CD14-positive monocyte (primary cell): Measurements from ENCODE around the gene SLC22A23. TPM values are rescaled to one million over a fixed set of nuclear protein-coding genes. Genes with fewer than 3 reads are reported as not detected.

ENCODE experiments used
- DNase-seq, 3 donors: peaks; one replicate each; pipeline ENCODE4 v3.0.0-alpha.2; 2011 to 2022
- H2AFZ ChIP-seq: 2 replicates; pipeline ENCODE4 v1.6.0; 2012; ENCODE audit warnings: mild to moderate bottlenecking, low read depth, low read length, inconsistent platforms; ENCODE audit not compliant: insufficient read depth, poor library complexity, severe bottlenecking
- H3K27ac ChIP-seq, 2 donors: 1 replicate in 1 of 2; 2 replicates in 1 of 2; pipeline ENCODE4 v1.5.1; 2012 to 2013; ENCODE audit warnings: low read length in 2 of 2, control low read depth in 1 of 2, inconsistent platforms in 1 of 2, low read depth in 1 of 2, mild to moderate bottlenecking in 1 of 2
- H3K27me3 ChIP-seq, 2 donors: one replicate each; pipeline versions ENCODE4 v1.6.0 to v1.6.1; 2011 to 2013; ENCODE audit warnings: low read length in 2 of 2; ENCODE audit not compliant: control insufficient read depth in 2 of 2, insufficient read depth in 2 of 2
- H3K36me3 ChIP-seq, 2 donors: replicated peaks in 1 of 2; 1 replicate in 1 of 2; 2 replicates in 1 of 2; pipeline versions ENCODE4 v1.5.1 to v1.6.1; 2012 to 2013; ENCODE audit warnings: low read length in 2 of 2, control low read depth in 1 of 2, inconsistent platforms in 1 of 2, mild to moderate bottlenecking in 1 of 2; ENCODE audit not compliant: insufficient read depth in 2 of 2, control insufficient read depth in 1 of 2
- H3K4me1 ChIP-seq, 2 donors: 1 replicate in 1 of 2; 2 replicates in 1 of 2; pipeline versions ENCODE4 v1.5.1 to v1.6.1; 2012 to 2013; ENCODE audit warnings: low read length in 2 of 2, control low read depth in 1 of 2, inconsistent platforms in 1 of 2, mild to moderate bottlenecking in 1 of 2, moderate library complexity in 1 of 2; ENCODE audit not compliant: insufficient read depth in 2 of 2, control insufficient read depth in 1 of 2
- H3K4me2 ChIP-seq: replicated peaks from 2 replicates; pipeline ENCODE3; 2012; ENCODE audit warnings: low read length, moderate library complexity, mild to moderate bottlenecking; ENCODE audit not compliant: poor library complexity, severe bottlenecking; ENCODE audit errors: extremely low read depth
- H3K4me3 ChIP-seq, 3 experiments: fragments of 200-600 bp in 1 of 3; sonication (generic) in 1 of 3; replicated peaks in 1 of 3; 1 replicate in 2 of 3; 2 replicates in 1 of 3; pipeline ENCODE4 v1.5.1; 2011 to 2013; ENCODE audit warnings: low read length in 3 of 3, mild to moderate bottlenecking in 3 of 3, control low read depth in 2 of 3, low read depth in 2 of 3, inconsistent platforms in 1 of 3, moderate library complexity in 1 of 3
- H3K79me2 ChIP-seq: 2 replicates; pipeline ENCODE4 v1.6.0; 2012; ENCODE audit warnings: mild to moderate bottlenecking, control low read depth, inconsistent platforms, low read length, moderate library complexity; ENCODE audit not compliant: insufficient read depth
- H3K9ac ChIP-seq: 2 replicates; pipeline ENCODE4 v1.6.0; 2017; ENCODE audit warnings: low read length, mild to moderate bottlenecking; ENCODE audit not compliant: insufficient read depth, poor library complexity, severe bottlenecking
- H3K9me3 ChIP-seq, 2 donors: replicated peaks in 1 of 2; 1 replicate in 1 of 2; 2 replicates in 1 of 2; pipeline versions ENCODE4 v1.5.1 to v1.6.1; 2012 to 2013; ENCODE audit warnings: low read length in 2 of 2, control low read depth in 1 of 2; ENCODE audit not compliant: control insufficient read depth in 1 of 2, insufficient read depth in 1 of 2
- H4K20me1 ChIP-seq: 2 replicates; pipeline ENCODE4 v1.6.0; 2012; ENCODE audit warnings: mild to moderate bottlenecking, low read length, control low read depth, moderate library complexity; ENCODE audit not compliant: insufficient read depth
- H3K27ac Mint-ChIP-seq, 7 donors: one replicate each; pipeline ENCODE4 v1.8.0; 2020; ENCODE audit warnings: mild to moderate bottlenecking in 7 of 7, mixed read lengths in 7 of 7, moderate library complexity in 6 of 7, inconsistent platforms in 2 of 7
- H3K27me3 Mint-ChIP-seq, 3 donors: one replicate each; pipeline ENCODE4 v1.8.0; 2021 to 2022; ENCODE audit warnings: low read depth in 3 of 3, mild to moderate bottlenecking in 3 of 3, mixed read lengths in 3 of 3, moderate library complexity in 3 of 3, inconsistent platforms in 1 of 3
- H3K36me3 Mint-ChIP-seq, 2 donors: one replicate each; pipeline ENCODE4 v1.8.0; 2020; ENCODE audit warnings: mixed read lengths in 2 of 2, inconsistent platforms in 1 of 2, mild to moderate bottlenecking in 1 of 2
- H3K4me1 Mint-ChIP-seq: one replicate; pipeline ENCODE4 v1.8.0; 2020; ENCODE audit warnings: mild to moderate bottlenecking, mixed read lengths
- H3K4me3 Mint-ChIP-seq, 2 donors: one replicate each; pipeline ENCODE4 v1.8.0; 2020; ENCODE audit warnings: mild to moderate bottlenecking in 2 of 2, mixed read lengths in 2 of 2, moderate library complexity in 1 of 2
- H3K9me3 Mint-ChIP-seq, 7 donors: one replicate each; pipeline ENCODE4 v1.8.0; 2020 to 2022; ENCODE audit warnings: mixed read lengths in 7 of 7, mild to moderate bottlenecking in 6 of 7, moderate library complexity in 6 of 7, inconsistent platforms in 2 of 7
- WGBS: methylation state at CpG from one replicate; pipeline ENCODE4 v1.1.5; 2013; ENCODE audit warnings: missing lambda C conversion rate; ENCODE audit not compliant: insufficient coverage; 5-methylcytosine and 5-hydroxymethylcytosine counted together
- intact Hi-C, 2 donors: fragments of 100-400 bp; cut with micrococcal nuclease; formaldehyde crosslinking; loops; one replicate each; pipeline versions ENCODE4 v1.15.0 to v1.15.1; 2023
- polyA plus RNA-seq, 3 donors: library from polyadenylated mRNA; depleted of rRNA in 1 of 3; unstranded in 2 of 3; stranded (reverse) in 1 of 3; fragments of 300-500 nt in 2 of 3; fragments of >200 nt in 1 of 3; fragmentation: Illumina TruSeq in 2 of 3; gene quantifications; 1 replicate in 2 of 3; 2 replicates in 1 of 3; pipeline ENCODE4 v1.2.3, GENCODE V29; 2012 to 2021
- TF ChIP-seq, protein P1 (sequence below): fragments of 200-600 bp; IDR thresholded peaks from one replicate; pipeline ENCODE4 v1.8.0; 2022; ENCODE audit warnings: antibody characterized with exemption, mild to moderate bottlenecking

Gene SLC22A23
- polyA plus RNA-seq, 3 donors: 0.08 TPM; not detected in 2

DNA sequence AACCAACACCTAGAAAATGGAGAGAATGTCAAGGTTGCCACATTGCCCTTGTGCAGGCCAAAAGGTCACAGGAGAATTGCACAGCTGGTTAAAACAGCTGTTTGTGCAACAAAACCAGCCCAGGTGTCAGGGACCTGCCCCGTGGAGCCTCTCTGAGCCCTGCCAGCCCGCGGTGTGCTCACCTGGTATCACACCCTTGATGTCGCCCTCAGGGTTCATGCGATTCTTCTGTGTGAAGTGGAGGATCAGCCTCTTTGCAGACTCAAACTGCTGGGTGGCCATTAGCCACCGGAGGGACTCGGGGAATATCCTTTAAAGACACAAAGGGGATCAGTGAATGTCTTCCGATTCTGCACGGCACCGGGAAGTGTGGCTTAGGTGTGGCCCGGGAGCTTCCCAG, 158.9 kb downstream of the SLC22A23 start:
- no peaks in the 10 kb centered on the region for H3K27me3 ChIP-seq
- H3K36me3 ChIP-seq: no peaks in the 10 kb centered on the region
- H3K27me3 Mint-ChIP-seq: peaks cover 6% of the 10 kb centered on the region in 3 donors
- TF ChIP-seq, protein P1, sequence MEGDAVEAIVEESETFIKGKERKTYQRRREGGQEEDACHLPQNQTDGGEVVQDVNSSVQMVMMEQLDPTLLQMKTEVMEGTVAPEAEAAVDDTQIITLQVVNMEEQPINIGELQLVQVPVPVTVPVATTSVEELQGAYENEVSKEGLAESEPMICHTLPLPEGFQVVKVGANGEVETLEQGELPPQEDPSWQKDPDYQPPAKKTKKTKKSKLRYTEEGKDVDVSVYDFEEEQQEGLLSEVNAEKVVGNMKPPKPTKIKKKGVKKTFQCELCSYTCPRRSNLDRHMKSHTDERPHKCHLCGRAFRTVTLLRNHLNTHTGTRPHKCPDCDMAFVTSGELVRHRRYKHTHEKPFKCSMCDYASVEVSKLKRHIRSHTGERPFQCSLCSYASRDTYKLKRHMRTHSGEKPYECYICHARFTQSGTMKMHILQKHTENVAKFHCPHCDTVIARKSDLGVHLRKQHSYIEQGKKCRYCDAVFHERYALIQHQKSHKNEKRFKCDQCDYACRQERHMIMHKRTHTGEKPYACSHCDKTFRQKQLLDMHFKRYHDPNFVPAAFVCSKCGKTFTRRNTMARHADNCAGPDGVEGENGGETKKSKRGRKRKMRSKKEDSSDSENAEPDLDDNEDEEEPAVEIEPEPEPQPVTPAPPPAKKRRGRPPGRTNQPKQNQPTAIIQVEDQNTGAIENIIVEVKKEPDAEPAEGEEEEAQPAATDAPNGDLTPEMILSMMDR: no peak
- H3K4me3 Mint-ChIP-seq: no peak overlapping the region
- no peaks in the 10 kb centered on the region for H3K4me1 Mint-ChIP-seq
- H3K79me2 ChIP-seq: no peaks in the 10 kb centered on the region
- no peaks in the 10 kb centered on the region for H4K20me1 ChIP-seq
- WGBS: 94% methylated on average over 11 of the region's 11 CpGs
- DNase-seq: no peak
- H3K4me3 ChIP-seq: no peak overlapping the region
- no peak overlapping the region for H3K4me2 ChIP-seq
- H3K9me3 ChIP-seq: no peaks in the 10 kb centered on the region
- no peaks in the 10 kb centered on the region for H3K36me3 Mint-ChIP-seq
- H3K9me3 Mint-ChIP-seq: peaks cover 0 to 2% (median 0%) of the 10 kb centered on the region in 7 donors
- no peak overlapping the region for H2AFZ ChIP-seq
- intact Hi-C loops: no loop called here
- H3K9ac ChIP-seq: no peak overlapping the region
- H3K4me1 ChIP-seq: no peaks in the 10 kb centered on the region
- peak overlapping the region in 1 of 7 donors; percentile 4 for H3K27ac Mint-ChIP-seq
- no peak overlapping the region for H3K27ac ChIP-seq

- Mint-ChIP-seq H3K4me1 (no peaks in the 10 kb centered on the region), H3K27me3 (peaks cover 3 to 8% (median 5%) of the 10 kb centered on the region in 3 donors), H3K4me3 (no peak overlapping the region), H3K9me3 (no peaks in the 10 kb centered on the region), H3K36me3 (no peaks in the 10 kb centered on the region), H3K27ac (no peak overlapping the region)
- 92% methylated on average over 8 of the region's 9 CpGs for WGBS
- no peaks in the 10 kb centered on the region for H3K36me3 ChIP-seq
- H3K79me2 ChIP-seq: no peaks in the 10 kb centered on the region
- no peaks in the 10 kb centered on the region for H3K27me3 ChIP-seq
- no peak overlapping the region for H3K27ac ChIP-seq
- H3K4me2 ChIP-seq: no peak overlapping the region
- TF ChIP-seq, protein P1: no peak
- no peaks in the 10 kb centered on the region for H3K4me1 ChIP-seq
- H3K9me3 ChIP-seq: no peaks in the 10 kb centered on the region
- DNase-seq: no peak
- no peaks in the 10 kb centered on the region for H4K20me1 ChIP-seq
- H3K9ac ChIP-seq: no peak overlapping the region
- intact Hi-C loops: no loop called here
- H2AFZ ChIP-seq: no peak overlapping the region
- H3K4me3 ChIP-seq: no peak overlapping the region
Observed at GRCh38 chr6:3297006-3297405, 159.8 kb downstream of the SLC22A23 start.
